Dermis blood vessel endothelial cell (primary cell): ENCODE results near the gene ZCCHC17. TPM values are rescaled to one million over a fixed set of nuclear protein-coding genes. Genes with fewer than 3 reads are reported as not detected.

Experiments used
- DNase-seq: peaks from one replicate; pipeline ENCODE4 v3.0.0; 2010
- total RNA-seq: library from RNA; depleted of rRNA; stranded (reverse); fragments of >200 nt; gene quantifications from 2 replicates; pipeline ENCODE4 v1.2.3, GENCODE V29; 2014

The ZCCHC17 gene
- total RNA-seq, 1 donor from 2014 or later, result 36.9 TPM

GRCh38 chr1:31396633-31397351 is 100.0 kb downstream of the ZCCHC17 start:
- peak; percentile 17 for DNase-seq

DNA sequence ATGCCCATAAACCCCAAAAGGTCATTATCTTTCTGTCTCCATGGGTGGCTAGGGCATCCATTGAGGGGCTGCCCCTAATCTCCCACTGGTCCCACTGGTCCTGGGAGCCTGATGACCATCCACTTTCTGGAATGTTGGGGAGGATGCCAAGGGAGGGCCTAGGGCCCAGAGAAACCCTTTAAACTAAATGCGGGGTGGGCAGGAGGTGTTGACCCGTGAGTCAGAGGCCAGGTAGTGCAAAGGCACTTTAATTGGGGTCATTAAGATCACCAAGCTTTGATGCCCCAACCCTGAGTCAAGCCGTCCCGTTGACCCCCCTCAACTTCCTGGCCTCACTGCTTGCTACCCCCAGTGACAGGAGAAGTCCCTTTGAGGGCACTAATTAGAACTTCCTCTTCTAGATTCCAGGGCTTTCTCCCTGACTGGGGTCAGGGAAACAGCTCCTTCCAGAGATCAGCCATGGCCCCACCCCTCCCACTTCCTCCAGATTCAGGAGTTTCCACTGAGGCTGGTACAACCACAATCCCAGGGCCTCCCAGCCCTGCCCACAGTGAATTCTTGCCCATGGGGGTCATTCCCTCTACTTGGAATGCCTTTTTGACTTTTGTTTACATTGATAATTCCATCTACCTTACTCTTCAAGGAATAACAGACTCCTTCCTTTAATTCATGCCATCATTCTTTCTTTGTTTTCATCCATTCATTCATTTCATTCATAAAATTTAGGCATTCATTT is 100.7 kb downstream of the ZCCHC17 start:
- DNase-seq, result no peak

DNA sequence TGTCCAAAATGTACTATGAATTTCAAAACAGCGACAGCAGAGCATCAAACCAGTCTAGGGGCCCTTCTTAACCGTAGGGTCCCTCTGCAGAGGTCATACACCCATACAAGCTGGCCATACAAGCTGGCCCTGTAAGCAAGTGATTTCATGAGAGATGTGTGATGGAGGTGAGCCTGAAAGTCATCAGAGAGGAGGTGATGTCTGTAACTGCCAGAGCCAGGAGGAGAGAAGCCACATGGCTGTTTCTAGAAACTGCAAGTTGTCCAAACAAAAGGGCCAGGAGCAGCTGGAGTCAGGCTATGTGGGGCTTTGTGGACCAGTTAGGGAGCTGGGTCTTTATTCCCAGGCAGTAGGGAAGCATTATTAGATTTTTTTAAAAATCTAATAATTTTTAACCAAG is 101.4 kb downstream of the ZCCHC17 start:
- DNase-seq, result no peak

DNA sequence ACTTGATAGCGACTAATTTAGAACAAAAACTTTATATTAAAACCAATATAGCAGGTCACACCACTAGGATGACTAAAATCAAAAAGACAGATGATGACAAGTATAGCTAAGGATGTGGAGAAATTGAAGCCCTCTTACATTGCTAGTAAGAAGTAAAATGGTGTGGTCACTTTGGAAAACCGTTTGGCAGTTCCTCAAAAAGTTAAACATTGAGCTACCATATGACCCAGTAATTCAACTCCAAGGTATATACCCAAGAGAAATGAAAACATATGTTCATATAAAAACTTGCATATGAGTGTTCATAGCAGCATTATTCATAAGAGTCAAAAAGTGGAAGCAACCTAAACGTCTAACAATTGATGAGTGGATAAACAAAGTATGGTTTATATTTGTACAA is 103.1 kb downstream of the ZCCHC17 start:
- DNase-seq, result no peak

GRCh38 chr1:31400393-31400792 is 103.6 kb downstream of the ZCCHC17 start:
- DNase-seq, result no peak

- DNase-seq, result no peak
Measured at GRCh38 chr1:31401241-31401640, 104.4 kb downstream of the ZCCHC17 start.

DNA sequence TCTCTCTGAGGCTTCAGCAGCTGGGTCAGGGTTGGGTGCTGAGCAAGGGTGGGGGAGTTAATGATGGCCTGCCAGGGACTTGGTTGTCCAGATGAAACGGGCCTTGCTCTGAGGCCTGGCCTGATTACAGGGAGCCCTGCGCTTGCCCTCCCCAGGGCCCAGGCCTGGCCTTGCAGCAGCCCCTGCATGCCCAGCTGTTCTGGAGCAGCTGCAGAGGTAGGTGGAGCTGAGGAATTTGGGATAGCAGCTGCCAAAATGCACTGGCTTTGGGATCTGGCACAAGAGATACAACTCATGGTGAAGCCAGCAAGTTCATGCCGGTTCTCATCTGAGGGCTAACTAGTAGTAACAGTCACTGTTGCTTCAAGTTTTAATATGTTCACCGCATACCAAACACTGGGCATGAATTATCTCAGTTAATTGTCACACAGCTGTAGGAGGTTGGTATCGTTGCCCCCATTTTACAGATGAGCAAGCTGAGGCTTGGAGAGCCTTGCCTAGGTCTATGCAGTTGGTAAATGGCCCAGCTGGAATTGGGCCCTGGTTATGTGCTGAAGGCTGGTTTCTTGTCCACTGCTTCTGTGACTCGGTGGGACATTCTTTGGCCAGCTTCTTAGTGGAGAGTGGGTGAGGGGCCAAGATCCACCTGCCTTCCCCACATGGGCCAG is 108.9 kb downstream of the ZCCHC17 start:
- DNase-seq, result no peak

DNA sequence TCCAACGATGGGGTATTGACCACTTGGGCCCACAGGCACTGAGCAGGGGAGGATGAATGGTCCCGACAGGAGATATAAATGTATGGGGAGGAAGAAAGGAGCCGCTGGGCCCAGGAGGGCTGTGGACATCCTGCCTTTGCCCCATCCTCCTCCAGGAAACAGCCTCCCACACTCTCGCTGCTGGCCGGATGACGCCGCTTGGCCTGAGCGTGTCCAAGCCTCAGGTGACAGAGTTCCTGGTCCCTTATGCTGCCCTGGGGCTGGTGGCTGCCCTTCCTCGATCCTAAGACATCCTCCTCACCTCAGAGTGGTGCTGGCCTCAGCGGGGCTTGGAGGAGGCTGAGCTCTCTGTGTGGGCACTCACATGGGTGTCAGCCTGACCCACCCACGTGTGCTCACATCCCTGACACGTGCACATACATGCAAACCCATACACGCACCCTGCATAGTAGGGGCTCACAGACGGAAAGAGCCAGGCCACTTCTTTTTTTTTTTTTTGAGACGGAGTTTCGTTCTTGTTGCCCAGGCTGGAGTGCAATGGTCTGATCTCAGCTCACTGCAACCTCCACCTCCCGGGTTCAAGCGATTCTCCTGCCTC is 110.3 kb downstream of the ZCCHC17 start:
- DNase-seq, result peak; percentile 36

DNA sequence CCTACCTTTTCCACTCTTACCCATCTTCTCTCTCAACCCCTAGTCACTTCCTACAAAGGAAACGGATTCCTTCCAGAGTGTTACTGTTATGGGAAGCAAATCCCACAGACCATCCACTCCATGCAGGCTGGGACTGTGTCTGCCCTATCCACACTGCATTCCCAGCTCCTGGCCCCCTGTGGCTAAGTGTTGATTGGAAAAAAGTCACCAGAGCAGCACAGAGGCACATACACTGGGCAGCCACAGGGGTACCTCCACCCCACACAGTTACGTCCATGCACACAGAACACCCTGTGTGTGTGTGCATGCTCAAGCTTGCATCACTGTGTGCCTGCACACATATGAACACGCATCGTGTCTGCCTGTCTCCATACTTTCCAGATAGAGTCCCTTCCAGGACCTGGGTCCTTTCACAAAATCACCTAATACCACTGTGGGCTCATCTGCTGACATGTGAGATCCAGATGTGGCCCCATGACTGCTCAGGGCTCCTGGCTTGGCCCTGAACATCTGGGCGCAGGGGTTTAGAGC is 112.0 kb downstream of the ZCCHC17 start:
- DNase-seq, result no peak

DNA sequence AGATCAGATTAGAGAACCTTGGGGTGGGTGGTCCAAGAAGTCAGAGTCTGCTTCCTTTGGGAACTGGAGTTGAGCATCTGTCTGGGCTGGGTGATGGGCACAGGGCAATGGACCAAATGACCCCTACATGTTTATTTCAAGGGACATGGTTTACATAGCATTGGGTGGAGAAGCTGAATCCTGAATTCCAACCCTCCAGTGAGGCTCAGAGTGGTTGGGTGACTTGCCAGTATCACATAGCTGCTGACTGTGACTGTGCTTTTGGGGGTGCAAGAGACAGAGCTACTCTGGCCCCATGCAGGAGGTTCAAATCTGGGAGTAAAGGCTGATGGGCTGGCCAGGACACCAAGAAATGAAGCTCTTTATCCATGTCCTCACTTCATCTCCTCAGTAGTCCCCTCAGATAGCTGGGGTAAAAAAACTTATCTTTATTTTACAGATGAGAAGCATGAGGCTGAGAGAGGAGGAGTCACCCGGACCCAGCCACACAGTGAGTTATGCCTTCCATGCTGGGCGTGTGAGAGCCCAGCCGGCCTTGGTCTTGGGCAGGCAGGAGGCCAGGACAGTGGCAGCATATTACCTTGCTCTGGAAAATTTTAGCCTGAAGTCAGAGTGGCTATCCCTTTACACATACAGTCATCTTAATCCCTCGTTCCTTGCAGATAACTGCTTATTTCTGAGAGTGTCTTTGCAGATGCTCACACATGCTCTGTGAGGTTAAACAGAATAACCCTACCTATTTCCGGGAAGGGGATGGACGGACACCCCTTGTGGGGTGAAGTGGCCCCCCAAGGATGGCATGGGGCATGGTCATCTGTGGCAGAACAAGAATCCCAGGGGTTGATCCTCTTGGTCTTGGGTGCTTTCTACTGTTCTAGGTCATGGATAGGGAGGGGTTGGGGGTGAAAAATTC is 113.4 kb downstream of the ZCCHC17 start:
- DNase-seq, result no peak

DNA sequence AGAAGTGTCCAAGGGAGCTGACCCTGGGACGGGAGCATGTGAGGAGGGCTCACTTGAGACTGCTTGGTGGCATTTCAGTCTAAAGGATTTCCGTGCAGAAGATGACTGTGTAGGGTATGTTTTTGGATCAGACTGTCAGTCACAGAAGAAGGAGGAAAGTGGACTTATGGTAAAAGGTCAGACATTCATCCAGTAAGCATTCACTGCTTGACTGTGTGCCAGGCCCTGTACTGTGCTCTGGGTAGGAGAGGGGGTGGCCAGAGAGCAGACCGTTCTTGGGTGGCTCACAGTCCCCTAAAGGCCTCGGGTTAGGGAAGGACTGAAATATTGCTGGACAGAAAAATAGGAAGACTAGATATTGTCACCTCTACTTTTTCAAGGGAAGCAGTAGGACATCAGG is 114.0 kb downstream of the ZCCHC17 start:
- DNase-seq, result no peak

- no peak for DNase-seq
Measured at GRCh38 chr1:31412205-31412604, 115.4 kb downstream of the ZCCHC17 start.

GRCh38 chr1:31412732-31413404 is 116.0 kb downstream of the ZCCHC17 start, which contains the start of gene SERINC2:
SERINC2 (plus strand) TSS chr1:31413213; CDS start chr1:31413266, 53 bp downstream.
- peak; percentile 18 for DNase-seq

DNA sequence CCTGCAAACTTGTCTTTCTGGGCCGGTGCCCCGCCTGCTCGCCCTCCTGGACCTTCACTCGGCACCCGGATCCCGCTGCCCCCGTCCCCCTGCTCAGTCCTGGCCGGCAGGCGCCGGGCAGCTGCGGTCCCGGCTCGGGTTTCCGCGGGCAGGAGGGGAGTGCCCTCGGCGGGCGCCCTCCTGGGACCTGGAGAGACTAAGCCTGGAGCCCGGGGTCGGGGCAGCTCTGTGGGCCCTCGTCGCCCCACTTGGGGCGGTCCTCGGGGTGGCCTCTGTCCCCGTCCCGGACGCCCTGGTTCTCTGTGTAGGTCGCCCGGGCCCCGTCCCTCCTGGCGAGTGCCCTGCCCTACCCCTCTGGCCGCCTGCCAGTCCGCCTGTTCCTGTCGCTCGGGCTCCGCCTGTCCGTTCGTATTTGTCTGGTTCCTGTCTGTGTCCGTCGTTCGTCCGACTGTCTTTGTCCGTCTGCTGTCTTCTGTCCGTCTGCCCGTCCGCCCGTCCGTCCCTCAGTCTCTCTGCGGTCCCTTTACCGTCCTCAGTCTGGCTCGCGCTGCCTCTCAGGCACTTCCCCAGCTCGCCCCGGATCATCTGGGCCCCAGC is 116.7 kb downstream of the ZCCHC17 start:
- peak; percentile 49 for DNase-seq

Other genes with a start within 250 kb of the ZCCHC17 start
- 68.1 and 115 TPM in 2 replicates for gene PUM1, start 231.3 kb upstream of the ZCCHC17 start, total RNA-seq
- 0.70 TPM in 1 of 2 replicates, not detected in the other for gene NKAIN1, start 57.1 kb upstream of the ZCCHC17 start, total RNA-seq
- 116 and 131 TPM in 2 replicates for gene SNRNP40, start 244 bp upstream of the ZCCHC17 start, total RNA-seq
- gene FABP3, start 76.0 kb downstream of the ZCCHC17 start, total RNA-seq, result 0.51 and 1.1 TPM in 2 replicates
- gene SERINC2, start 116.2 kb downstream of the ZCCHC17 start, total RNA-seq, result 4.8 and 12.9 TPM in 2 replicates